B cell (primary cell): Measurements from ENCODE around the gene EIF3K. TPM values are rescaled to one million over a fixed set of nuclear protein-coding genes. Genes with fewer than 3 reads are reported as not detected.
A peak's percentile ranks its signal among the peaks of the same experiment; 100 is the strongest.

Experiments used
- ATAC-seq: fragments of 200-7000 bp; cut with Tn5 transposase; one replicate; pipeline ENCODE4 v1.10.0; 2021; ENCODE audit warnings: low read depth, mild to moderate bottlenecking, moderate number of reproducible peaks, moderate library complexity
- CTCF ChIA-PET: fragments of 350-600 bp; sonication (Branson Sonifier 250); formaldehyde crosslinking; loops from one replicate; lab custom pipeline; 2021; ENCODE audit warnings: antibody characterized with exemption, inconsistent platforms; lab: Charles Lee
- POLR2A ChIA-PET: fragments of 350-600 bp; sonication (Branson Sonifier 250); formaldehyde crosslinking; loops from one replicate; lab custom pipeline; 2021; ENCODE audit warnings: antibody characterized with exemption; lab: Charles Lee
- DNase-seq: peaks from one replicate; pipeline ENCODE4 v3.0.0; 2013
- H2AFZ ChIP-seq: 2 replicates; pipeline ENCODE4 v1.6.1; 2012; ENCODE audit warnings: mild to moderate bottlenecking, low read depth, low read length; ENCODE audit not compliant: insufficient read depth, poor library complexity, severe bottlenecking
- H3K27ac ChIP-seq, 2 donors: 1 replicate in 1 of 2; 2 replicates in 1 of 2; pipeline ENCODE4 v1.5.1; 2012 to 2013; ENCODE audit warnings: low read length in 2 of 2, mild to moderate bottlenecking in 2 of 2, moderate library complexity in 1 of 2
- H3K27me3 ChIP-seq, 4 experiments: fragments of 200-600 bp in 1 of 4; sonication (generic) in 1 of 4; replicated peaks in 1 of 4; 1 replicate in 2 of 4; 2 replicates in 2 of 4; pipeline versions ENCODE4 v1.6.1 to v1.7.0; 2013 to 2016; ENCODE audit warnings: low read length in 3 of 4, mild to moderate bottlenecking in 2 of 4, mixed read lengths in 1 of 4, moderate library complexity in 1 of 4; ENCODE audit not compliant: insufficient read depth in 4 of 4, control insufficient read depth in 3 of 4; ENCODE audit errors: control extremely low read depth in 1 of 4
- H3K36me3 ChIP-seq, 2 experiments: replicated peaks in 1 of 2; 1 replicate in 1 of 2; 2 replicates in 1 of 2; pipeline versions ENCODE4 v1.6.1 to v1.7.1; 2013; ENCODE audit warnings: low read length in 1 of 2; ENCODE audit not compliant: insufficient read depth in 2 of 2, control insufficient read depth in 1 of 2; ENCODE audit errors: control extremely low read depth in 1 of 2, extremely low read depth in 1 of 2
- H3K4me1 ChIP-seq, 2 donors: fragments of 200-600 bp in 1 of 2; sonication (generic) in 1 of 2; 1 replicate in 1 of 2; 2 replicates in 1 of 2; pipeline versions ENCODE4 v1.5.1 to v1.6.1; 2013 to 2017; ENCODE audit warnings: low read length in 2 of 2; ENCODE audit not compliant: control insufficient read depth in 2 of 2, insufficient read depth in 2 of 2
- H3K4me2 ChIP-seq: replicated peaks from 2 replicates; pipeline ENCODE3; 2012; ENCODE audit warnings: mild to moderate bottlenecking, low read depth, low read length; ENCODE audit not compliant: poor library complexity, severe bottlenecking
- H3K4me3 ChIP-seq, 5 experiments: fragments of 200-600 bp in 1 of 5; sonication (generic) in 1 of 5; 1 replicate in 3 of 5; 2 replicates in 2 of 5; pipeline versions ENCODE4 v1.5.1 to v1.7.0; 2011 to 2016; ENCODE audit warnings: low read length in 4 of 5, mild to moderate bottlenecking in 4 of 5, low read depth in 2 of 5, control low read depth in 1 of 5, moderate library complexity in 1 of 5; ENCODE audit not compliant: insufficient read depth in 1 of 5; ENCODE audit errors: control extremely low read depth in 1 of 5, extremely low read depth in 1 of 5
- H3K79me2 ChIP-seq: fragments of 200-600 bp; sonication (generic); one replicate; pipeline ENCODE4 v1.6.0; 2016; ENCODE audit warnings: low read length; ENCODE audit not compliant: control insufficient read depth, insufficient read depth
- H3K9ac ChIP-seq: fragments of 200-600 bp; sonication (generic); 2 replicates; pipeline ENCODE4 v1.6.1; 2017; ENCODE audit warnings: mild to moderate bottlenecking, low read length, moderate library complexity
- H3K9me3 ChIP-seq, 3 donors: one replicate each; pipeline versions ENCODE4 v1.6.1 to v1.7.1; 2013; ENCODE audit warnings: low read length in 2 of 3; ENCODE audit not compliant: control insufficient read depth in 2 of 3, insufficient read depth in 1 of 3; ENCODE audit errors: control extremely low read depth in 1 of 3
- H4K20me1 ChIP-seq: 2 replicates; pipeline ENCODE4 v1.6.0; 2012; ENCODE audit warnings: mild to moderate bottlenecking, low read length; ENCODE audit not compliant: insufficient read depth, control insufficient read depth, poor library complexity, severe bottlenecking
- H3K27ac Mint-ChIP-seq: one replicate; pipeline ENCODE4 v1.8.0; 2021; ENCODE audit warnings: mixed read lengths
- H3K27me3 Mint-ChIP-seq: one replicate; pipeline ENCODE4 v1.8.0; 2021; ENCODE audit warnings: mixed read lengths
- H3K4me1 Mint-ChIP-seq: one replicate; pipeline ENCODE4 v1.8.0; 2021; ENCODE audit warnings: mixed read lengths
- H3K4me3 Mint-ChIP-seq: one replicate; pipeline ENCODE4 v1.8.0; 2021; ENCODE audit warnings: mixed read lengths
- H3K9me3 Mint-ChIP-seq: one replicate; pipeline ENCODE4 v1.8.0; 2022; ENCODE audit warnings: mixed read lengths; ENCODE audit not compliant: insufficient read depth
- CTCF ChIP-seq: fragments of 200-600 bp; IDR thresholded peaks from one replicate; pipeline ENCODE4 v1.8.0; 2022; ENCODE audit warnings: antibody characterized with exemption, mild to moderate bottlenecking
- EZH2 ChIP-seq: IDR thresholded peaks from 2 replicates; pipeline ENCODE4 v1.6.1; 2012; ENCODE audit warnings: borderline replicate concordance, low read depth, mild to moderate bottlenecking, moderate library complexity, low read length; ENCODE audit not compliant: insufficient read depth, poor library complexity, severe bottlenecking
- WGBS: methylation state at CpG from one replicate; pipeline ENCODE4 v1.1.5; 2013; ENCODE audit warnings: missing lambda C conversion rate; ENCODE audit not compliant: insufficient coverage; 5-methylcytosine and 5-hydroxymethylcytosine counted together
- intact Hi-C: fragments of 100-400 bp; cut with micrococcal nuclease; formaldehyde crosslinking; loops from one replicate; pipeline ENCODE4 v1.10.0; 2022
- polyA plus RNA-seq: library from polyadenylated mRNA; depleted of rRNA; stranded (reverse); fragments of >200 nt; gene quantifications from 2 replicates; pipeline ENCODE4 v1.2.3, GENCODE V29; 2012
- total RNA-seq, 2 donors: library from RNA; stranded (reverse); fragments of 120-200 nt in 1 of 2; gene quantifications; 1 replicate in 1 of 2; 2 replicates in 1 of 2; pipeline versions ENCODE4 v1.2.3 to v1.2.4, GENCODE V29; 2013 to 2022

The EIF3K gene
- total and polyA plus RNA-seq, 2 donors (not counting 1 experiment from before 2014, with no cell fraction given), result 284 to 773 TPM

- TF ChIP-seq CTCF (no peak), EZH2 (no peak)
- no peaks in the 10 kb centered on the region for H3K9me3 Mint-ChIP-seq
- WGBS, result 15% methylated on average over 6 of the region's 8 CpGs
- DNase-seq (peak; percentile 47), ATAC-seq (no peak)
- intact Hi-C loops, result no loop called here
- H3K4me3 Mint-ChIP-seq, result peak overlapping the region; percentile 88
- peak overlapping the region; percentile 78 for H3K4me2 ChIP-seq
- H3K4me1 ChIP-seq, result peaks cover 65 to 72% of the 10 kb centered on the region in 2 donors
- peak overlapping the region; percentile 60 for H3K9ac ChIP-seq
- ChIA-PET POLR2A (interaction anchor here (0.7 to 1.5 kb wide), 3 partner anchors 20 to 232 kb away, joined by 3 to 7 read pairs (median 4); partner anchors contain the start of genes ACTN4 and NFKBIB), CTCF (interaction anchor here (1.1 to 2.2 kb wide), 2 partner anchors 20 to 27 kb away, joined by 3 to 5 read pairs; partner anchors contain the start of gene ACTN4)
- peak overlapping the region; percentile 59 for H2AFZ ChIP-seq
- no peaks in the 10 kb centered on the region for H3K27me3 Mint-ChIP-seq
- H3K4me3 ChIP-seq, result peak overlapping the region in 4 of 5 experiments; percentile 19 to 56 (median 38)
- peak overlapping the region; percentile 76 to 89 for H3K27ac ChIP-seq
- H3K4me1 Mint-ChIP-seq, result peaks cover 77% of the 10 kb centered on the region
- H3K27ac Mint-ChIP-seq, result peak overlapping the region; percentile 95
- peaks cover 7% of the 10 kb centered on the region for H4K20me1 ChIP-seq
- no peaks in the 10 kb centered on the region for H3K27me3 ChIP-seq
- no peaks in the 10 kb centered on the region for H3K36me3 ChIP-seq
- no peaks in the 10 kb centered on the region for H3K9me3 ChIP-seq
- peaks cover 100% of the 10 kb centered on the region for H3K79me2 ChIP-seq
Measured at GRCh38 chr19:38667661-38668171, 48.7 kb downstream of the EIF3K start.

- Histone ChIP-seq H3K4me1 (peaks cover 59 to 71% of the 10 kb centered on the region in 2 donors), H3K36me3 (no peaks in the 10 kb centered on the region), H3K9me3 (no peaks in the 10 kb centered on the region), H3K79me2 (peaks cover 95% of the 10 kb centered on the region), H3K4me3 (peak overlapping the region in 3 of 5 experiments; percentile 7 to 35 (median 19)), H2AFZ (peak overlapping the region; percentile 27), H3K4me2 (peak overlapping the region; percentile 71), H4K20me1 (peaks cover 7% of the 10 kb centered on the region), H3K27me3 (no peaks in the 10 kb centered on the region), H3K9ac (peak overlapping the region; percentile 45), H3K27ac (peak overlapping the region in 1 of 2 donors; percentile 89)
- no peak for TF ChIP-seq EZH2
- no peak for TF ChIP-seq CTCF
- POLR2A ChIA-PET, result no interaction called here
- 12% methylated on average over 5 of the region's 5 CpGs for WGBS
- H3K27ac Mint-ChIP-seq, result peak overlapping the region; percentile 67
- intact Hi-C loops, result no loop called here
- no peak for DNase-seq
- H3K9me3 Mint-ChIP-seq, result no peaks in the 10 kb centered on the region
- peaks cover 74% of the 10 kb centered on the region for H3K4me1 Mint-ChIP-seq
- H3K27me3 Mint-ChIP-seq, result no peaks in the 10 kb centered on the region
- H3K4me3 Mint-ChIP-seq, result peak overlapping the region; percentile 88
- ATAC-seq, result no peak
- CTCF ChIA-PET, result interaction anchor here (1.3 to 2.2 kb wide), 3 partner anchors 22 to 261 kb away, joined by 4 to 9 read pairs (median 5); partner anchors contain the start of genes ACTN4, MRPS12 and SARS2
Measured at GRCh38 chr19:38669552-38669951, 50.6 kb downstream of the EIF3K start.
